Stimulated activated CD8-positive, alpha-beta memory T cell treated with anti-CD3 and anti-CD28 coated beads, Interleukin-7, amount 100 ng/mL, for 24 hours (primary cell): Measurements from ENCODE around the gene CD68.
"Not testable (repeated sequence)": the region's sequence is repeated elsewhere in the genome, so short reads cannot be mapped to it uniquely, and the experiment has no call there.

Experiments used
- DNase-seq: peaks from one replicate; pipeline ENCODE4 v3.0.0-alpha.2; 2020; ENCODE audit warnings: low read depth

Gene CD68

GRCh38 chr17:7580604-7581575, 1.5 kb downstream of the CD68 start:
- no peak for DNase-seq

- no peak for DNase-seq
Measured at GRCh38 chr17:7582396-7583252, 3.2 kb downstream of the CD68 start.

- peak; percentile 84 for DNase-seq
Measured at GRCh38 chr17:7583253-7584109, 4.0 kb downstream of the CD68 start, which contains the start of gene MPDU1. TSS of gene MPDU1 (plus strand) at chr17:7583852. CDS start at chr17:7583863, 11 bp downstream.

GRCh38 chr17:7586673-7587419, 7.4 kb downstream of the CD68 start:
- DNase-seq, result no peak

GRCh38 chr17:7587420-7588151, 8.1 kb downstream of the CD68 start:
- no peak for DNase-seq

- DNase-seq, result no peak
Measured at GRCh38 chr17:7588553-7589203, 9.2 kb downstream of the CD68 start.

GRCh38 chr17:7589204-7589868, 9.9 kb downstream of the CD68 start:
- DNase-seq, result no peak

GRCh38 chr17:7589891-7590691, 10.7 kb downstream of the CD68 start, which contains the start of gene SOX15:
TSS of gene SOX15 (minus strand) at chr17:7590094. CDS start at chr17:7589676, 418 bp downstream.
- no peak for DNase-seq

GRCh38 chr17:7590743-7591142, 11.3 kb downstream of the CD68 start:
- DNase-seq, result no peak

GRCh38 chr17:7591596-7591995, 12.2 kb downstream of the CD68 start:
- DNase-seq, result no peak

- DNase-seq, result no peak
Measured at GRCh38 chr17:7592422-7593021, 13.1 kb downstream of the CD68 start.

GRCh38 chr17:7593296-7593695, 13.9 kb downstream of the CD68 start:
- no peak for DNase-seq

- not testable (repeated sequence) for DNase-seq
Measured at GRCh38 chr17:7597561-7597960, 18.1 kb downstream of the CD68 start.

GRCh38 chr17:7606280-7606679, 26.8 kb downstream of the CD68 start:
- DNase-seq, result no peak

GRCh38 chr17:7610641-7611040, 31.2 kb downstream of the CD68 start:
- no peak for DNase-seq

- DNase-seq, result no peak
Measured at GRCh38 chr17:7611635-7612293, 32.3 kb downstream of the CD68 start.

GRCh38 chr17:7612294-7612640, 32.8 kb downstream of the CD68 start:
- no peak for DNase-seq
